Stimulated activated CD4-positive, alpha-beta T cell treated with anti-CD3 and anti-CD28 coated beads, Interleukin-12 subunit alpha, Interleukin-12 subunit beta, amount 100 ng/mL, for 48 hours (primary cell): ENCODE results near the gene CGNL1.

ENCODE experiments used
- DNase-seq, 3 donors: peaks; one replicate each; pipeline ENCODE4 v3.0.0-alpha.2; 2020; ENCODE audit warnings: low read depth in 2 of 3, low spot score in 1 of 3

The CGNL1 gene

GRCh38 chr15:57519806-57520205, 143.5 kb downstream of the CGNL1 start:
- no peak for DNase-seq

GRCh38 chr15:57521503-57521902, 145.2 kb downstream of the CGNL1 start:
- no peak for DNase-seq

DNA sequence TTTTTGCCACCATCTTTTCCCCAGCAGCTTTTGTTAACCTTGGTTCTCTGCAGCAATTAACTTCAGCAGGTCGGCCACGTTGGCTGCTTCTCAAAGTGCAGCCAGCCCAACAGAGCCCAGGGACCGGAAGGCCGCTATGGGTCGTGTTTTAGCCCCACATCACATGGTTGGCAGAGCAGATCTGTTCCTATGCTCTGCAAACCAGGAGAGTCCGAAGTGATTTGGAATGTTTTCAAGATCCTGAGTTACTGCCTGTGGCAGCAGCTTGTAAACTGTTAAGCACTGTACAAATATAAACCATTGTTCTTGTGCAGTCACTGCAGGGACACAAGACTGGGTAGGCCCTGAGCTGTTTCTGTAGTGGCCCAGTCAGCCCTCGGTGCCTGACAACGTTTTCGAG, 145.8 kb downstream of the CGNL1 start:
- DNase-seq = no peak

DNA sequence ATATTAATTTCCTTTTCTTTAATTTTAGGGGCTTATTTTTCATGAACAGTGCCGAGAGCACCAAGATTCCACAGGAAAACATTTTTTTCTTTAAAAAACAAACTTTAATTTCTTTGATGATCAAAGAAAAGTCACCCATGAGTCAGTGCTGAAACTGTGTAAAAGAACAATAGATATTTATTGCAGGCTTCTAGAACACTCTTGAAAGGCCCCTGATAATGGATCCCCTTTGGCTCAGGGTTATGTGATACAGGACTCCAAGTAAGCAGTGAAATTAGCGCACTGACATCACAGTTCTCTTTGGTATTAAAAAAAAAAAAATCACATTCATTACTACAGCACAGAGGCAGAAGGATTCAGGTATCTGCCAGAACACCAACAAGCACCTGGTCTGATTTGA, 149.3 kb downstream of the CGNL1 start:
- no peak for DNase-seq

DNA sequence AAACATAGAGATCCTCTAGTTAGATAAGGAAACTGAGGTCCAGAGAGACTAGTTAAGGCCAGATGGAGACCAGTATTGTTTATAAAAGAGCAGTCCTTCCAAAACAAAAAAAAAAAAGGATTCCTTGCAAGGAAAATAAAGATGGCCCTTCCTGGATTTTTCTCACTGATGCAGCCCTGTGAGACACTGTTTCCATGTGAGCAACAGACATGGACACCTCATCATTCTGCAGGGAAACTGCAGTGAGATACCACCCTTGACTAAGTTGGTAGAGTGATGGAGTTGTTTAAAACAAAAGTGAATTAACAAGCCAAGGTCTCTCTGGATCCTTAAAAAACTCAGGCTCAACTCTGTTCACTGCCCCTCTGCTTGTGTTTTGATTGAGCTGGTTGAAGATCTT, 149.8 kb downstream of the CGNL1 start:
- DNase-seq = no peak

DNA sequence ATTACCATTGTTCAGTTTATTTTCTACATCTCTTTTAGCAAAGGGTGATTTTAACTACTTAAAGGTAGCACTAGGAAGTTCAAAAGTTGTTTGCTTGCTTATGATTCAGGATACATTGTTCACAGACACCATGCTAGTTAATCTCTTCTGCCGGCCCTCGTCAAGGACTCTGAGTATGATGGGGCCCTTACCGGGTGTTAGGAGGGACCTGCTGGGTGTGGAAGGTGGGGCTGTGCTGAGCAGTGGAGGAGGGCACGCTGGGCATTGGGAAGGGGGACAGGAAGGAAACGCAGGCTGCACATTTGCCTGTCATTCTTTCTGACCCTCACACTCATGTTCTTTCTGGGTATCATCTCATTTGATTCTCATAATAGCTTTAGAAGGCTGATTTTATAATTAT, 150.3 kb downstream of the CGNL1 start:
- no peak for DNase-seq

DNA sequence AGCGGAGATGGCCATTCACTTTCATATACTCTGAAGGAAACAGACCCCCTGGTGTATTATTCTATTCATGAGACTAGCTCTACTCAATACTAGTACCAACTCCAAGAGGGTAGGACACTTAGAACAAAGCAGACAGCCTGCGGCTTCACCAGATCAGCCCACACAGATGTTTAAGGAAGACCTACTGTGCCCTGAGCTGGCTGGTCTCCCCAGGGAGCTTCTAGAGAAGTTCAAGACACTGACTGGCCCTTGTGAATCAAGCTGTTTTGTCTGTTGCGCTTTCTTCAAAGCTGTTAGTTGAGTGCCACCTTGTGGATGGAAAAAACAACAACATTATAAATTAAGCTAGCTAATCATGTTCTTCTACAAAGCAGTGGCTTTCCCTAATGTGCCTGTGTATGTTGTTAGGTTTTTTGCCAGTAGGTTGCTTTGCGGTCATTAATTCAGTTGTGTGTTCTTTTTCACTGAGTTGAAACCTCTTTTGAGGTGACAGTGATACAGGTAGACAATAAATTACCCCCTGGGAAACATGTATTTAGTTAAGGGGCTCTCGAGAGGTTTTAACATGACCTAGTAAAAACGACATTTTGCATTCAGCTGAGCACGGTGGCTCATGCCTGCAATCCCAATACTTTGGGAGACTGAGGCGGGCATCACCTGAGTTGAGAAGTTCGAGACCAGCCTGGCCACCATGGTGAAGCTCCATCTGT, 151.2 kb downstream of the CGNL1 start:
- DNase-seq = peak in 1 of 3 donors; percentile 7

- no peak for DNase-seq
These were observed 152.7 kb downstream of the CGNL1 start for GRCh38 chr15:57528940-57529565.

- no peak for DNase-seq
These were observed 153.4 kb downstream of the CGNL1 start for GRCh38 chr15:57529748-57530147.

GRCh38 chr15:57532731-57533447, 156.6 kb downstream of the CGNL1 start:
- no peak for DNase-seq

GRCh38 chr15:57533448-57533799, 157.1 kb downstream of the CGNL1 start:
- no peak for DNase-seq

DNA sequence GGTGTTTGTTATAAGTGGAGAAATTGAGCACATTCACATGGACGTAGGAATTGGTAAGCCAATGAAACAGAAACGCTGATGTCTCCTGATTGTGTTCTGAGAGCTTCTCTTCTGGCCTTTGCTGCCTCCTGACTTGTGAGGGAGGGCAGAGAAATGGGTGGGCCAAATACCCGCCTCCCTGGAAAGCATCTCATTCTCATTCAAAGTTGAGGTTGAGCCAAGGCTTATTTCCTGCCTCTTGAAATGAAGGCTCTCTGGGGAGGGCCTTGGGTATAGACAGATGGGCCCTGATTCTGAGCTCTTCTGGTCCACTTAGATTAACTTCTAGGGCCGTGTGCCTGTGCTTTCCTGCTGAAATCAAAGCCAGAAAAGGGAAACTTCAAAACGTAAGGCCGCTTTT, 158.0 kb downstream of the CGNL1 start:
- DNase-seq = no peak

DNA sequence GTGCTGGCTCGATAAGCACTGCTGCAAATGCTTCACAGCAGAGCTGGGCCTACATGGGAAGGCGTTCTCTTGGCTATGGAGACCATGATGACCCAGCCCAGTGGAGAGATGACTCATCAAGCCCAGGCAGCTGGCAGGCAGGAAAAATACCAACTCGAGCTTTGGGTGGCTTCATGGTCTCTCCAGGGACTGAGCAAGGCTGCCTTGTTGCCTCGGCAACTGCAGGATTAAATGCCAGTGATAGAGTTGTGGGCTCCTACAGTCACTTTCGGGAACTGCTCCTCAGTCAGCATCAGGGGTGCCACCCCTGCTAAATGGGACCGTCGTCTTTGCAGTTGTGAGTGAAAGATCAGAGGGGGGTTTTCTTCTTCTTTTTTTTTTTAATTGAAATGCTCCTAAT, 160.8 kb downstream of the CGNL1 start:
- no peak for DNase-seq

DNA sequence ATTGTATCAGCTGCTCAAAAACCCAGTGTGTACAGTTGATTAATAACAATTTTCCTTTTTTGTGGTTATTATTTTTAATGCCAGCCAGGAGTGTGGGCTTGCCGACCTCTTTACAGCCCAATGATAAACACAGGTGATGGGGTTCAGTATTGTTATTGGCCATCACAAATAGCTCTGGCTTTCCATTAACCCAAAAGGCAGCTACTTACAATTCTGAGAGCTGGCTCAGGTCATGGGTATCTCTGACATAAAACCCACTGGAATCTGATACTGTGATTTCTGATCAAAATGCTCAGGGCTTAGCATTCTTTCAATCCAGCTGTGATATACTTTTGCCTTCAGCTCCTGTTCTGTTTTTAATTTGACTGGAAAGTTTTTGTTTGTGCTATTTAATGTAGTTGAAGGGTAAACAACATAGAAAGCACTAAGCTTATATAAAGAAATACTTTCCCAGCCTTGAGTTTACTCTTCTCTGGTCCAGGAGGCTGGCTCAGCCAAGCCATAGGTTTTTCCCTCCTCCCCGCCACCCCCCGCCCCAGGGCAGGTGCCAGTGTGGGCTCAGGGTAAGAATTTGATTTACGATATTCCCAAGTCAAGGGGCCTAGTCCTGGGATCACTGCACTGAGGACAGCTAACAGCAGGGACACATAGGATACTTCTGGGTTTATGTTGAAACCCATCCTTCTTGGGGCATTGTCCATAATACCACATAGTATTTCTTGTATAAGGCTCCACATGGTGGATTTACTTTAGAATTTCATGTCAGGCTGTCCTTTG, 161.4 kb downstream of the CGNL1 start:
- DNase-seq = no peak

DNA sequence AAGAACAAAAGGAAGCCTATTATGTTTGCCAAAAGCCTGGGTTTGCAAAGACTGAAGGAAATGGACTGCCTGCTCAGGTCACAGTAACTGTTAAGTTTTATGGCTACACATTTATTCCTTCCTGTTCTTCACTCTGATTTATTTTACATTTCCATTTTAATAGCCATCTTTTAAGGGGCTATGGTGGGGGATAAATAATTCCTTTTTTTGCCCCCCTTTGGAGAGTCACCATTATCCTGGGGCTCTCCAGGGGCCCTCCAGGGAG, 161.9 kb downstream of the CGNL1 start:
- DNase-seq = no peak

DNA sequence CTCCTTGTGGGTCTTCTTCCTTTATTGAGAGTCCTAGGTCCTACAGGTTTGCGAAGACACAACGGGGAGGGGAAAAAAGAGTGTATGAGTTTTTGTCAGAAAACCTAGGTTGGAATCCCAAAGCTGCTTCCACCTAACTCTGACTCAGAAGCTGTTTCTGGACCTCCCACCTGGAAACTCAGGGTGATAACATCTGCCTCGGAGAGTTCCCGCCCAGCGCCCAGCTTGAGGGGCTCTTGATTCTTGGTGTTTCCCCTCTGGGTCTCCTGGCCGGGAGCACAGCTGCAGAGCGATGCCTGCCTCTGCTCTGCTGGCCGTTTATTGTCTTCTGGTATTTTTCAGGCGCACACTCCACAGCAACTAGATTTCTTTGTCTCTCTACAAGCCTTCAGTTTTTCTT, 162.5 kb downstream of the CGNL1 start:
- DNase-seq = no peak

DNA sequence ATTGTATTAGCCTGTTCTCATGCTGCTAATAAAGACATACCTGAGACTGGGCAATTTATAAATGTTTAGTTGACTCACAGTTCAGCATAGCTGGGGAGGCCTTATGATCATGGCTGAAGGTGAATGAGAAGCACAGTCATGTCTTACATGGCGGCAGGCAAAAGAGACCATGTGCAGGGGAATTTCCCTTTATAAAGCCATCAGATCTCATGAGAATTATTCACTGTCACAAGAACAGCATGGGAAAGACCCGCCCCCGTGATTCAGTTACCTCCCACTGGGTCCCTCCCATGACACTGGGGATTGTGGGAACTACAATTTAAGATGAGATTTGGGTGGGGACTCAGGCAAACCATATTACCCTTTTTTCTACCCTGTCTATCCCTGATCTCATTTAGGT, 163.9 kb downstream of the CGNL1 start:
- no peak for DNase-seq

DNA sequence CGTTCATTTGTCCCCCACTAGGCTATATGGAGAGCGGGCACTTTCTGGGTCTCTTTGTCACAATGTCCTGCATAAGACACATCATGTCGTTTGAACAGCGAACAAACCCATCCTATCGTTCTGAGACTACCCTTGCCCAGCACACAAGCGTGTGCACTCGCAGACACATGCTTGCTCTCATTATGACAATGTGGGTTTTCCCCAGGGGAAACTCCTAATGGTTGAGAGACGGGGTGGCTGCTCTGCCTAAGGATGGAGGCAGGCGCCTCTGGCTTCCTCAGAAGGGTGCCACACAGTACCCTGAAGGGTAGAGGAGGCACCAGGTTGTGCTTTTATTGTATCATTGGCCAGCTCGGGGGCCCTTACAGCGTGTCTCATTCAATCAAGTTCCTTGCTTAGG, 164.4 kb downstream of the CGNL1 start:
- DNase-seq = no peak

DNA sequence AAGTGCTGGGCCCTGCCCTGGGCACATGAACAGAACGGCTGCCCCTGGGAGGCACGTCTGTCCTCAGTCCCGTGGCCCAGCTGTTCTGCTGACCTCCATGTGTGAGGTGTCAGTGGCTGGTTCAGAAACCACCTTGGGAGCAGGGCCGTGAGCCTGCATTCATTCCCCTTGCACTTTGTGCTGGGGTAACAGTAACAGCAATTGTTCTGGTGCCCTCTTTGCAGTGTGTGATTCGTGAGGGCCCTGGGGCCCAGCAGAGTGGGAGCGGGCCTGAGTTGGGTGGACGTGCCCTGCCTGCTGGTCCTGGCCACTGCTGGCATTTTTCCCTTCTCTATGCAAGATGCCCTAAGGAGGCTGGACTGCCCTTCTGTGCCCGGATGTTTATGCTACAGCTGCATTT, 165.0 kb downstream of the CGNL1 start:
- DNase-seq = no peak

- peak in 2 of 3 donors; percentile 20 to 26 for DNase-seq
These were observed 165.7 kb downstream of the CGNL1 start for GRCh38 chr15:57541805-57542504.

DNA sequence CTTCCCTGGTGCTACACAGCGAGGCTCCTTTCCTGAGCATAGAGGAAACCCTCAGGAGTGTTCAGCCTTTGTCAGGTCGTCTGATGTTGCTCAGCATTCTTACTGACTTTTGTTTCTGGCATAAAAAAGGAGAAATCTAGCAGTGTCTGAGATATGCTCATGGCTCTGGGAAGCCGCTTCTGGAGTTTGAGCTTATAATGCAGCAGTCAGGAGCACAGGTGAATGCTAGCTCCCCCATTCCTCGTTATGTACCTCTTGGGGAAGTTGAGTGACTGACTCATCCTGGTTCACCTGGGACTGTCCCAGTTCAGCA, 166.2 kb downstream of the CGNL1 start:
- no peak for DNase-seq
